ENCODE measurements around the gene TRAF4. TPM values are rescaled to one million over a fixed set of nuclear protein-coding genes. Genes with fewer than 3 reads are reported as not detected.

TRAF4 gene
- polyA plus RNA-seq, 1 donor (not counting 4 experiments of a cell fraction or from before 2014, with no cell fraction given), result 57.3 TPM

GRCh38 chr17:28738680-28739384, 5.0 kb upstream of the TRAF4 start:
- H2AFZ ChIP-seq (ENCODE audit: control insufficient read depth, low read length), result no peak overlapping the region
- no peak overlapping the region for H3K27ac ChIP-seq (ENCODE audit: control insufficient read depth, insufficient read depth, low read length)
- no peak for FAIRE-seq
- no peak for TF ChIP-seq EZH2 (IDR thresholded peaks at IDR 0.05; ENCODE audit: low read length)
- no peak for TF ChIP-seq CTCF (optimal IDR thresholded peaks at IDR 0.05 in 1 of 3, IDR thresholded peaks at IDR 0.05 in 1 of 3, conservative IDR thresholded peaks at IDR 0.05 in 1 of 3; ENCODE audit: extremely low read depth in 1 of 3, insufficient read depth in 2 of 3, low read length in 3 of 3)
- H3K79me2 ChIP-seq (ENCODE audit: control insufficient read depth, insufficient read depth, low read length), result no peaks in the 10 kb centered on the region
- H3K4me3 ChIP-seq (ENCODE audit: control insufficient read depth in 2 of 3, extremely low read depth in 1 of 3, insufficient read depth in 2 of 3, low read depth in 1 of 3, low read length in 3 of 3), result no peak overlapping the region
- DNase-seq (ENCODE audit: low read depth, low spot score), result no peak
- peaks cover 11% of the 10 kb centered on the region for H3K9me3 ChIP-seq (ENCODE audit: control insufficient read depth, low read depth, low read length)
- no peaks in the 10 kb centered on the region for H3K27me3 ChIP-seq (ENCODE audit: control insufficient read depth, extremely low read depth, insufficient read depth, low read length)
- peaks cover 10% of the 10 kb centered on the region for H3K4me1 ChIP-seq (ENCODE audit: control insufficient read depth, extremely low read depth, insufficient read depth, low read length)
- H3K9me1 ChIP-seq (ENCODE audit: control insufficient read depth, extremely low read depth, insufficient read depth, low read length), result no peaks in the 10 kb centered on the region
- H3K36me3 ChIP-seq (ENCODE audit: control insufficient read depth in 2 of 2, extremely low read depth in 1 of 2, insufficient read depth in 2 of 2, low read length in 2 of 2), result peaks cover 0 to 5% of the 10 kb centered on the region in 2 experiments
- no peak overlapping the region for H3K9ac ChIP-seq (ENCODE audit: control insufficient read depth, extremely low read depth, insufficient read depth, low read length)
- no peak overlapping the region for H3K4me2 ChIP-seq (ENCODE audit: control insufficient read depth, extremely low read depth, insufficient read depth, low read depth, low read length)
- dilution Hi-C loops (cut with MboI; ENCODE audit: extremely low pct_ligation_motif_present, low sequenced_read_pairs), result no loop called here
- H4K20me1 ChIP-seq (ENCODE audit: control insufficient read depth, extremely low read depth, insufficient read depth, low read length), result no peaks in the 10 kb centered on the region

GRCh38 chr17:28740406-28741357, 3.1 kb upstream of the TRAF4 start:
- Histone ChIP-seq H3K27ac (ENCODE audit: control insufficient read depth, insufficient read depth, low read length) (no peak overlapping the region), H3K4me3 (ENCODE audit: control insufficient read depth in 2 of 3, extremely low read depth in 1 of 3, insufficient read depth in 2 of 3, low read depth in 1 of 3, low read length in 3 of 3) (no peak overlapping the region), H3K9me3 (ENCODE audit: control insufficient read depth, low read depth, low read length) (peaks cover 11% of the 10 kb centered on the region), H2AFZ (ENCODE audit: control insufficient read depth, low read length) (no peak overlapping the region), H3K27me3 (ENCODE audit: control insufficient read depth, extremely low read depth, insufficient read depth, low read length) (no peaks in the 10 kb centered on the region), H4K20me1 (ENCODE audit: control insufficient read depth, extremely low read depth, insufficient read depth, low read length) (no peaks in the 10 kb centered on the region), H3K4me2 (ENCODE audit: control insufficient read depth, extremely low read depth, insufficient read depth, low read depth, low read length) (no peak overlapping the region), H3K9me1 (ENCODE audit: control insufficient read depth, extremely low read depth, insufficient read depth, low read length) (no peaks in the 10 kb centered on the region), H3K36me3 (ENCODE audit: control insufficient read depth in 2 of 2, extremely low read depth in 1 of 2, insufficient read depth in 2 of 2, low read length in 2 of 2) (peaks cover 0 to 5% of the 10 kb centered on the region in 2 experiments), H3K9ac (ENCODE audit: control insufficient read depth, extremely low read depth, insufficient read depth, low read length) (no peak overlapping the region), H3K4me1 (ENCODE audit: control insufficient read depth, extremely low read depth, insufficient read depth, low read length) (peaks cover 6% of the 10 kb centered on the region), H3K79me2 (ENCODE audit: control insufficient read depth, insufficient read depth, low read length) (peaks cover 17% of the 10 kb centered on the region)
- dilution Hi-C loops (cut with MboI; ENCODE audit: extremely low pct_ligation_motif_present, low sequenced_read_pairs), result no loop called here
- TF ChIP-seq CTCF (optimal IDR thresholded peaks at IDR 0.05 in 1 of 3, IDR thresholded peaks at IDR 0.05 in 1 of 3, conservative IDR thresholded peaks at IDR 0.05 in 1 of 3; ENCODE audit: extremely low read depth in 1 of 3, insufficient read depth in 2 of 3, low read length in 3 of 3), result no peak
- no peak for TF ChIP-seq EZH2 (IDR thresholded peaks at IDR 0.05; ENCODE audit: low read length)
- DNase-seq (ENCODE audit: low read depth, low spot score) (no peak), FAIRE-seq (no peak)
